GM18870 (cell line): ENCODE data around the gene IFT27.
"Not testable (repeated sequence)": the region's sequence is repeated elsewhere in the genome, so short reads cannot be mapped to it uniquely, and the experiment has no call there.

Source experiments
- ATAC-seq: cut with Tn5 transposase; IDR thresholded peaks from one replicate; pipeline ENCODE4 v1.9.1; 2021; ENCODE audit warnings: moderate library complexity; ENCODE audit not compliant: unreplicated experiment

IFT27 gene

GRCh38 chr22:36767035-36767775 is 8.7 kb downstream of the IFT27 start:
- no peak for ATAC-seq

GRCh38 chr22:36765943-36766450 is 9.9 kb downstream of the IFT27 start:
- no peak for ATAC-seq

DNA sequence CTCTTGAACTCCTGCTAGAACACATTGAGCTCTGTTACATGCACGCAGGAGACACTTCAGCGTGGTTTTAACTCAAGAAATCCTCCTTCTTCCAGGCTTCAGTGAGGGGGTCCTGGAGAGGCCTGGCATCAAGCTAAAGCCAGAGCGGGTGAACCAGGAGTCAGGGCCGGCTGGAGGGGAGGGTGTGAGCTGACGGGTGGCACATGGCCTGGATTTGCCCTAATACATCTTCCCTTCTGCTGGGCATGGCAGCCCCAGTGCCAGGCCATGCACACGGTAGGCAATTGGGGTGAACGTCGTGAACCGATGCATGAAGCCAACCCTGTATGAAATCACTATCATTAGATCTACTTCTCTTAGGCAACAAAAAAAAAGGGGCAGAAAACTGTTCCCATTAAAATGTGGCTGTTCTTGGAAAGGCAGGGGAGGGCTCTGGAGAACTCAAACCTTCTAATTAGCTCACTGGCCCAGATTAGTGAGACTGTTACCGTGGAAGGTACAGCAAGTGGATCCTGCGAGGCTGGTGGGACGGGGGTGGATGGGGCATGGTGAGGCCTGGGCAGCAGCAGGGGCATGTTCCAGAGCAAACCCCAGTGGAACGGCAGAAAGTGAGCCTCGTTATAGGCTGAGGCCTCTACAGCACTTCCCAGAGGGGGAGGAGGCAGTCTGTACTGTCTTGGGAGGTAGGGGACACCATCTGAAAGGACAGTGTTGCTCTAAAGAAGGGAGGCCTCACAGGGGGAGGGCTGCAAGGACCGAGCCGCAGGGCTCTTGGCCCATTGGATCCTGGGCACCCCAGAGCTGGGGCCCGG is 10.6 kb downstream of the IFT27 start:
- no peak for ATAC-seq

- no peak for ATAC-seq
Observed at GRCh38 chr22:36764641-36765040, 11.3 kb downstream of the IFT27 start.

DNA sequence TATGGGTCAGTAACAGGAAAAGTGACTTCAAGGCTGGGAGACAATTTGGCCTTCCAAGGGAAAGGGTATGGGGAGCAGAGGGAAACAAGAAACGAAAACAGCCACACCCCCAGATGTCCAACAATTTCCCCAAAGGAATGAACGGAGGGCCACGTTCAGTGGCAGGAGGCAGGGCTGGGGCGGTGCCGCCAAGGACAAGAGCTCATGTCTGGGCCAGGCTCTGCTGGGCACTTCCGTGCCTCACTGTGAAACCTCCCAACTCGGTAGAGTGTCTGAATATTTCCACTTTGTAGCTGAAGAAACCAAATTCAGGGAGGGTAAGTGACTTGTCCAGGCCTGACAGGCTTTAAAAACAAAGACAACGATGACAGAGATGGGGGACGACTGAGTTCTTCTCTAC is 11.9 kb downstream of the IFT27 start:
- ATAC-seq: no peak

DNA sequence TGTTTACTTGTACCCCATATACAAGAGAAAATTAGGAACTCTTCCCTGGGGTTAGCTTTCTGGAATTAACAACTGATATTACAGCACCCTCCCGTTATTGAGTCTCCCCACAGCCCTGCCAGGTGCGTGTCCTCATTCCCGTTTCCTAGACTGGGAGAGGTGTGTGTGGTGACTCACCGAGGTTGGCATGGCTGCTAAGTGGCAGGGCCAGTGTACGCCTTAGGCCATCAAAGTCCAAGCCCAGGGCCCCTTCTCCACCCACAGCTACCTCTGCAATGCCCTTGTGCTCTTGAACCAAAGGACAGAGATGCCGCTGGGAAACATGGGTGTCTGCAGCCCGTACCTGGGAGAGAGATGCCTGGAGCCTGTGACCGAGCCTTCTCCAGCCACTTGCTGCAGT is 12.3 kb downstream of the IFT27 start:
- ATAC-seq: no peak

DNA sequence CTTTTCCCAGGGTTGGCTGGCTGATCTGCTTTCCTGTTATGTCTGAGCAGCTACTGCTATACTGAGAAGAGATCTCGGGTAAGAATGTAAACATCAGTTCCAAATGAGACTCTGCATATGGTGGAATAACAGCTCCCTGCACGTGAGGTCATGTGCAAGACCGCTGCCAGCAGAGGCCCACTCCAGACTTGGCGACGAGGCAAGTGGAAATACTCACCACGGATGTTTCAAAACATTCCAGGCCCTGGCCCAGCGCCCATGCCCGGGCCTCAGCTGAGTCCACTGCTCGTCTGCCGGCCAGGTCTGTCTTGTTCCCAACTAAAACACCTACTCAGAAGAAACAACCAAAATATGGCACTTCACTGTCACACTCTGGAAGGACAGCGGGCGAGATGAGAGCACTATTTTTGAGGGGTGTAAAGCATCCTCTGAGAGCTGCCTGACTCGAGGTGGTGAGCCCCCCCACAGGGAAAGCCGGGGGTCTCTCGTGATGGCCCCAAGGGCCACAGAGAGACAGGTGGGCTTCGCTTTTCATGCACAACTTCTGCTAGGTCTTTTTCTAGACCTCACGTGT is 13.1 kb downstream of the IFT27 start:
- ATAC-seq: no peak

DNA sequence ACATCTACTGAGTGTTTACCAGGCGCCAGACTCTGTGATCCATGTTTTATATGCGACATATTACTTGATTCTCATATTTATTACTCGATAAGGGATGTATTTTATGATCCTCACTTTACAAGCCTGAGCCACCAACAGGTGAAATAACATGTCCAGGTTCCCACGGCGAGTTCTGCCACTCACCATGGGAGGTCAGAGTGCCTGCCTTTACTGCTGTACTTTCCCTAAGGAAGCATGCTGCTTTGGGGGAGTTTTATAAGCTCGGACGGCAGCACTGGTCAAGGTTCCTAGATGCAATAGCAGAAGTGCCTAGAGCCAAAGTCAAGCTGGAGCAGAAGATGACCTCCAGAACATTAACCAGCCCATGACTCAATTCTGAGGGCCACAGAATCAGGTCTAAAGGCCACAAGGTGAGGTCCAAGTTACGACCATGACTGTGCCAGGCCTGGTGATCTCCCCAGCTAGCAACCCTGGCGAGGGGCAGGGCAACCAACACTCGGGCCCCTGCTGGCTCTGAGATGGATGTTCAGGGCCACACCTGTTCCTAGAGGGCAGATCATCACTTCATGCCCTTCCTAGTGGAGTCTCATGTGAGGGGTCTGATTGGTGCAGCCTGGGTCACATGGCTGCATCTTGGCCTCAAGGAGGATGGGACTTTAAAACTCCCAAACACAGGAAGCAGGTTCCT is 14.2 kb downstream of the IFT27 start:
- ATAC-seq: no peak

DNA sequence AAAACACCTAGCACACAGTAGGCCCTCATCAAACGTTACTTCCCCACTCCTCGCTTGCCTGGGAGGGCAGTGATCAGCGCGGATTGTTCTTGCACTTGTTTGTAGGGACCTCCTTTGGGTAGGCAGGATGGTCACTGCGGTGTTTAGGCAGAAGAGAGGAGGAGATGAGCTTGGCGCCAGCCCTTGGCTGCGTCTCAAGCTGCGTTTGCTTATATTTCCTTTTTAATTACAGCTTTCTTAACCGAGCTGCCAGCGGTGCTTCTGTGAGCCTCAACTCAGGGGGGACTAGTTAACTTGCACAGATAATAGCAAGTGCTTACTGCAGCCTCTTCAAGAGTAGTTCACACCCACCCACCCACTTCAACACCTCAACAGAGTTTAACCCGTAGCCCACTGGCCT is 15.1 kb downstream of the IFT27 start:
- ATAC-seq: no peak

- no peak for ATAC-seq
Observed at GRCh38 chr22:36759481-36760159, 16.3 kb downstream of the IFT27 start.

GRCh38 chr22:36758792-36759271 is 17.1 kb downstream of the IFT27 start:
- ATAC-seq: no peak

DNA sequence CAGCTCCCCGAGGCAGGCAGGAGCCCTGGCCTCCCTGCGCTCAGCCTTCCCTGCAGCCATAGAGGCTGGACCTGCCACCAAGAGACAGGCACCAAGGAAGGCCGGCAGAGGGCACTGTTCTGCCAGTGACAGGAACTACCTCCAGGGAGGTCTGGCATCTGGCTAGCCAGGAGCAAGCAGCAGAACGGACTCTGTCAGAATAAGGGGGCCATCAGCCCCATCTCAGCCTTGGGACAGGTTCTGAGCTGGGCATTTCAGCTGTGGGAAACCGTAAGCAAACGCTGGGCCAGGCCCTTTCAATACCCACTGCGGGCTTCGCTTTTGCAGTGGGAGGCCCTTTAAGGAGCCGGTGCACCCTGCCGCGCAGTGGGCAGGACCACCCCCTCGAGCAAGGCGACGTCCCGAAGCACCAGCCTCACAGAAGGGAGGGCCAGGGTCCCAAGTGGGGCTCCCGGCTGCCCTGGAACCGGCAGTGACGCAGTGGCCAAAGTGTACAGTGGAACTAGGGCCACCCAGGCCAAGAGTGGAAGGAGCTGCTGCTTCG is 18.2 kb downstream of the IFT27 start:
- ATAC-seq: no peak

- no peak for ATAC-seq
Observed at GRCh38 chr22:36756746-36757655, 18.9 kb downstream of the IFT27 start.

- ATAC-seq: no peak
Observed at GRCh38 chr22:36756031-36756430, 19.9 kb downstream of the IFT27 start.

DNA sequence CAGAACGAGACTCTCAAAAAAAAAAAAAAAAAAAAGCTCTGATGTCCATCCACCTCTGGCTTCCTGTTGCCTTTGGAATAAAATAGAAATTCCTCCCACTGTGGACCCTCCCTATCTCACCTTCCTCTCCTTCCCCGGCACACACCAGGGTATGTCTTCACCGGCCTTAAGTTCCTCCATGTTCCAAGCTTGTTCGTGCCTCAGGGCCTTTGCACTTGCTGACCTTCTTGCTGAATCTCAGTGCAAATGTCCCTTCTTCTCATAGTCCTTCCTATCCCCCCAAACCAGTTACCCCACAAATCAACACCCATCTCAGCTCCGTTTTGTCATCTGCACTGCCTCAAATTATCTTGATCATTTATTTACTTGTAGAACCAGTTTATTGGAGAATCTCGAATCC is 20.6 kb downstream of the IFT27 start:
- ATAC-seq: no peak

GRCh38 chr22:36754881-36755280 is 21.0 kb downstream of the IFT27 start:
- not testable (repeated sequence) for ATAC-seq

GRCh38 chr22:36753916-36754315 is 22.0 kb downstream of the IFT27 start:
- ATAC-seq: no peak

GRCh38 chr22:36753120-36753802 is 22.7 kb downstream of the IFT27 start:
- no peak for ATAC-seq
